Mesothelial cell of epicardium (in vitro differentiated cells): ENCODE measurements around the gene WIPF2. TPM values are rescaled to one million over a fixed set of nuclear protein-coding genes. Genes with fewer than 3 reads are reported as not detected.
"Not testable (repeated sequence)": the region's sequence is repeated elsewhere in the genome, so short reads cannot be mapped to it uniquely, and the experiment has no call there.

ENCODE experiments used
- DNase-seq, 2 experiments: peaks; one replicate each; pipeline ENCODE4 v3.0.0; 2021; ENCODE audit warnings: low spot score in 2 of 2; ENCODE audit not compliant: unreplicated experiment in 2 of 2
- H3K27ac Mint-ChIP-seq: 2 replicates; pipeline ENCODE4 v1.8.0; 2021; ENCODE audit warnings: mixed read lengths
- H3K27me3 Mint-ChIP-seq: 2 replicates; pipeline ENCODE4 v1.8.0; 2021; ENCODE audit warnings: low read depth, mixed read lengths
- H3K36me3 Mint-ChIP-seq: 2 replicates; pipeline ENCODE4 v1.8.0; 2021; ENCODE audit warnings: mixed read lengths
- H3K4me1 Mint-ChIP-seq: 2 replicates; pipeline ENCODE4 v1.8.0; 2021; ENCODE audit warnings: mixed read lengths
- H3K4me3 Mint-ChIP-seq: 2 replicates; pipeline ENCODE4 v1.8.0; 2021; ENCODE audit warnings: mild to moderate bottlenecking, moderate library complexity, mixed read lengths
- H3K9me3 Mint-ChIP-seq: 2 replicates; pipeline ENCODE4 v1.8.0; 2021; ENCODE audit warnings: mixed read lengths
- CTCF ChIP-seq: fragments of 200-600 bp; sonication (generic); IDR thresholded peaks from one replicate; pipeline ENCODE4 v1.5.0; 2021; ENCODE audit warnings: antibody characterized with exemption; ENCODE audit not compliant: unreplicated experiment
- total RNA-seq: library from RNA; stranded (reverse); gene quantifications from 3 replicates; pipeline ENCODE4 v1.2.1, GENCODE V29; 2021

Gene WIPF2
- total RNA-seq, 1 donor from 2014 or later, result 27.0 TPM

GRCh38 chr17:40218006-40218739 is 931 bp upstream of the WIPF2 start:
- H3K36me3 Mint-ChIP-seq, result no peaks in the 10 kb centered on the region
- no peak for TF ChIP-seq CTCF
- peak overlapping the region; percentile 77 for H3K4me3 Mint-ChIP-seq
- no peaks in the 10 kb centered on the region for H3K27me3 Mint-ChIP-seq
- H3K4me1 Mint-ChIP-seq, result peaks cover 13% of the 10 kb centered on the region
- H3K9me3 Mint-ChIP-seq, result no peaks in the 10 kb centered on the region
- no peak for DNase-seq
- peak overlapping the region; percentile 100 for H3K27ac Mint-ChIP-seq

DNA sequence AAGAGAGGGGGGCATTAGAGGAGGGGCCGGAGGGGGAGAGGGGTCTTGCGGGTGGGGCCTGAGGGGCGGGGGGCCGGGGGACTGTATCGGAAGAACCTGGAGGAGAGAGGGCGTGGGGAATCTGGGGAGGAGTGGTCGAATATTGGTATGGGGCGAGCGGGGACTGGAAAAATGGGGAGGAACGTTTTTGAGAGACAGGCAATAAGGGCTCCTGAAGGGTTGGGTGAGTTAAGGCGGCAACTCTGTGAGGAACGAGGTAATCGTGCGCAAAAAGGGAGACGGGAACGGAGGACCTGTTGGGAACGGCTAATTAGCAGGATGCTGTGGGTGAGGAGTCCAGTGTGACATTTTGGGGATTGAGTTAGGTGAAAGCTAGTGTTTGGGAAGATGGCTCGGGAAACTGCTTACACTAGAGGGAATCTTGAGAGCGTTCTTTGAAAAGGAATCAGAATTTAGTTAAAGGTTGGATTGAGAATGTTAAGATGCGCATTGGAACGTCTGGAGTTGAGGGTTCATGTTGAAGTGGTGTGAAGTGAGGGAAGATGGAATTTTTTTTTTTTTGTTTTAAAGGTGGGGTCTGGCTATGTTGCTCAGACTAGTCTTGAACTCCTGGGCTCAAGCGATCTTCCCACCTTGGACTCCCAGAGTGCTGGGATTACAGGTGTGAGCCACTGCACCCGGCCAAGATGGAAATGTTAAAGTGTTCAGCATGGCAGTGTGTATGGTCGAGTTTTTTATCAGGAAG is 662 bp downstream of the WIPF2 start:
- no peaks in the 10 kb centered on the region for H3K27me3 Mint-ChIP-seq
- peak in 1 of 2 experiments; percentile 58 for DNase-seq

DNA sequence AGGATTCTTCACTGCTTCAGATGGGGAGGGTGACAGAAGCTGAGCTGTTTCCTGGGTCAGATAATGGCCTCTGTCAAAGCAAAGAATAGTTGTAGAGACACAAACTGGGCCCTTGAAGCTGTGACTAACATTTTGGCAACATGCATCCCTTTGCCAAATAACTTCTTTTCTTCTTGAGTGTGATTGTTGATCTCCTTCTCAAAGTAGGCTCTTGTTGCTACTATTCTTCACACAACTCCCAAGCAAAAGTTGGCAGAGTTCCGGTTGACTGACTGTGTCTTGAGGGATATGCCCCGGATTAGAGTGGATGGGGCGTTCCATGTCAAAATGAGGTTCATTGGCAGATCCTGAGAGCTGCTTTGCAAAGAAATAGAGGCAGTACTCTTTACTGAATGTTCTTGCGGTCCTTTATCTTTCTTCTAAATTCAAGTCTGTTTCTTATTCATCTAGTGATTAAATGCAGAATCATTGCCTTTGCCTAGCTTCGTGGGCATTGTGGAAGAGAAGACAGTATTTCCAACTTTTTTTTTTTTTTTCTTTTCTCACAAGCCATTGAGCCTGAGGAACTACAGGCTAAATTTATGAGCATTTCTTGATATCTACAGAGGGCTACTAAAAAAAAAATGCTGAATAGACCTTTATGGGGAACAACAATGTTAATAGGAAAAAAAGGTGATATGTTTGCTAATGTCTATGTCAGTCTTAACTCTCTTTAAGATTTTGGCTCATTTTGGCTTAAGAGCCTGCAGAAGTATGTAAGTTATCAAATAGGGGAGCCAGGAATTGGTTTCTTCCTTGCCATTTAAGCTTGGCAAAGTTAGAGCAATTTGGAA is 5.8 kb downstream of the WIPF2 start:
- TF ChIP-seq CTCF, result no peak
- Mint-ChIP-seq H3K36me3 (peaks cover 9% of the 10 kb centered on the region), H3K27ac (peak overlapping the region; percentile 69), H3K9me3 (no peaks in the 10 kb centered on the region), H3K4me1 (peaks cover 9% of the 10 kb centered on the region), H3K4me3 (no peak overlapping the region), H3K27me3 (no peaks in the 10 kb centered on the region)
- no peak for DNase-seq

More for the DNA sequence above, 662 bp downstream of the WIPF2 start:
- H3K4me1 Mint-ChIP-seq, result peaks cover 16% of the 10 kb centered on the region
- no peaks in the 10 kb centered on the region for H3K9me3 Mint-ChIP-seq
- peak overlapping the region; percentile 89 for H3K27ac Mint-ChIP-seq
- H3K4me3 Mint-ChIP-seq, result peak overlapping the region; percentile 77
- H3K36me3 Mint-ChIP-seq, result no peaks in the 10 kb centered on the region
- TF ChIP-seq CTCF, result no peak

GRCh38 chr17:40229146-40229545 is 10.0 kb downstream of the WIPF2 start:
- H3K4me1 Mint-ChIP-seq, H3K4me3 Mint-ChIP-seq, H3K27me3 Mint-ChIP-seq, H3K27ac Mint-ChIP-seq, DNase-seq, H3K9me3 Mint-ChIP-seq: not testable (repeated sequence)
- peaks cover 20% of the 10 kb centered on the region for H3K36me3 Mint-ChIP-seq

GRCh38 chr17:40230670-40231069 is 11.6 kb downstream of the WIPF2 start:
- Mint-ChIP-seq H3K27me3 (no peaks in the 10 kb centered on the region), H3K27ac (no peak overlapping the region), H3K4me1 (no peaks in the 10 kb centered on the region), H3K4me3 (no peak overlapping the region), H3K36me3 (peaks cover 30% of the 10 kb centered on the region), H3K9me3 (no peaks in the 10 kb centered on the region)
- no peak for TF ChIP-seq CTCF
- no peak for DNase-seq

DNA sequence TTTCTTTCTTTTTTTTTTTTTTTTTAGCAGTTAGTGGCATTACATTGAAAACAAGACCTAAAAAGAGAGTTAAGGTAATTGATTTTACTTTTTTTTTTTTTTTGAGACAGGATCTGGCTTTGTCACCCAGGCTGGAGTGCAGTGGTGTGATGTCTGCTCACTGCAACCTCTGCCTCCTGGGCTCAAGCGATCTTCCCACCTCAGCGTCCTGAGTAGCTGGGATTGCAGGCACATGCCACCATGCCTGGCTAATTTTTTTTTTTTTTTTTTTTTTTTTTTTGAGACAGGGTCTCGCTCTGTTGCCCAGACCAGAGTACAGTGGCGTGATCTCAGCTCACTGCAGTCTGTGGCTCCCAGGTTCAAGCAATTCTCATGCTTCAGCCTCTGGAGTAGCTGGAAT is 12.8 kb downstream of the WIPF2 start:
- not testable (repeated sequence) for H3K27ac Mint-ChIP-seq, DNase-seq, H3K4me1 Mint-ChIP-seq, H3K9me3 Mint-ChIP-seq, H3K4me3 Mint-ChIP-seq, H3K27me3 Mint-ChIP-seq
- peaks cover 31% of the 10 kb centered on the region for H3K36me3 Mint-ChIP-seq
